Upper lobe of right lung (tissue), 1 donor: ENCODE measurements around the gene HS2ST1. TPM values are rescaled to one million over a fixed set of nuclear protein-coding genes. Genes with fewer than 3 reads are reported as not detected.

ENCODE experiments used
- ATAC-seq: fragments of 200-7000 bp; cut with Tn5 transposase; one replicate; pipeline ENCODE4 v1.9.1; 2020; ENCODE audit warnings: mild to moderate bottlenecking, moderate library complexity
- DNase-seq: peaks from one replicate; pipeline ENCODE4 v3.0.0-alpha.2; 2020
- H3K27ac ChIP-seq: fragments of 200-600 bp; one replicate; pipeline ENCODE4 v1.8.0; 2022
- H3K27me3 ChIP-seq: fragments of 200-600 bp; one replicate; pipeline ENCODE4 v1.8.0; 2022; ENCODE audit warnings: mild to moderate bottlenecking
- H3K36me3 ChIP-seq: fragments of 200-600 bp; one replicate; pipeline ENCODE4 v1.8.0; 2022
- H3K4me1 ChIP-seq: fragments of 200-600 bp; one replicate; pipeline ENCODE4 v1.8.0; 2022
- H3K4me3 ChIP-seq: fragments of 200-600 bp; one replicate; pipeline ENCODE4 v1.8.0; 2022; ENCODE audit warnings: mild to moderate bottlenecking
- H3K9me3 ChIP-seq: fragments of 200-600 bp; one replicate; pipeline ENCODE4 v1.8.0; 2022
- CTCF ChIP-seq: fragments of 200-600 bp; IDR thresholded peaks from one replicate; pipeline ENCODE4 v1.8.0; 2022; ENCODE audit warnings: antibody characterized with exemption
- intact Hi-C: fragments of 100-400 bp; cut with DNase I; formaldehyde crosslinking; loops from one replicate; pipeline ENCODE4 v1.11.0; 2022
- total RNA-seq: library from RNA; stranded (reverse); fragmentation: NEBNext Ultra II Directional; extraction: Animal tissue kit (Norgen Biotek cat#: 25700); gene quantifications from one replicate; pipeline ENCODE4 v1.2.1, GENCODE V29; 2021
- donor health status: DM: no; HTN: yes; CAD: no; lungs with severe emphysema.

Gene HS2ST1
- total RNA-seq, 1 donor from 2014 or later, result 19.9 TPM

GRCh38 chr1:86926883-86927282 lies 12.4 kb downstream of the HS2ST1 start:
- ATAC-seq (no peak), DNase-seq (no peak)
- Histone ChIP-seq H3K27ac (no peak overlapping the region), H3K4me3 (no peak overlapping the region), H3K4me1 (no peaks in the 10 kb centered on the region), H3K36me3 (no peaks in the 10 kb centered on the region), H3K9me3 (no peaks in the 10 kb centered on the region), H3K27me3 (no peaks in the 10 kb centered on the region)
- intact Hi-C loops, result no loop called here
- TF ChIP-seq CTCF, result no peak

- no peak overlapping the region for H3K27ac ChIP-seq
- no peak overlapping the region for H3K4me3 ChIP-seq
- no peak for TF ChIP-seq CTCF
- intact Hi-C loops, result no loop called here
- H3K36me3 ChIP-seq, result no peaks in the 10 kb centered on the region
- no peaks in the 10 kb centered on the region for H3K4me1 ChIP-seq
- no peaks in the 10 kb centered on the region for H3K27me3 ChIP-seq
- ATAC-seq (no peak), DNase-seq (no peak)
- H3K9me3 ChIP-seq, result no peaks in the 10 kb centered on the region
These were observed 14.4 kb downstream of the HS2ST1 start for GRCh38 chr1:86928819-86929218.

- no peak for DNase-seq
- H3K4me1 ChIP-seq, result no peaks in the 10 kb centered on the region
- intact Hi-C loops, result no loop called here
These were observed 18.6 kb downstream of the HS2ST1 start for GRCh38 chr1:86933051-86933450.

GRCh38 chr1:86933562-86934377 lies 19.3 kb downstream of the HS2ST1 start:
- TF ChIP-seq CTCF, result no peak
- Histone ChIP-seq H3K27ac (no peak overlapping the region), H3K36me3 (no peaks in the 10 kb centered on the region), H3K4me3 (no peak overlapping the region), H3K27me3 (no peaks in the 10 kb centered on the region), H3K4me1 (no peaks in the 10 kb centered on the region), H3K9me3 (no peaks in the 10 kb centered on the region)
- intact Hi-C loops, result no loop called here
- DNase-seq (no peak), ATAC-seq (no peak)

More at GRCh38 chr1:86933051-86933450, 18.6 kb downstream of the HS2ST1 start:
- H3K4me3 ChIP-seq, result no peak overlapping the region
- no peaks in the 10 kb centered on the region for H3K36me3 ChIP-seq
- no peak overlapping the region for H3K27ac ChIP-seq
- no peak for TF ChIP-seq CTCF
- no peaks in the 10 kb centered on the region for H3K9me3 ChIP-seq
- no peaks in the 10 kb centered on the region for H3K27me3 ChIP-seq
- ATAC-seq, result no peak

- Histone ChIP-seq H3K27ac (no peak overlapping the region), H3K4me3 (no peak overlapping the region), H3K27me3 (no peaks in the 10 kb centered on the region), H3K4me1 (peaks cover 5% of the 10 kb centered on the region), H3K9me3 (no peaks in the 10 kb centered on the region), H3K36me3 (no peaks in the 10 kb centered on the region)
- intact Hi-C loops, result no loop called here
- ATAC-seq, result no peak
- DNase-seq, result no peak
- no peak for TF ChIP-seq CTCF
These were observed 24.0 kb downstream of the HS2ST1 start for GRCh38 chr1:86938450-86938849.

- Histone ChIP-seq H3K27me3 (no peaks in the 10 kb centered on the region), H3K27ac (no peak overlapping the region), H3K4me1 (peaks cover 5% of the 10 kb centered on the region), H3K36me3 (no peaks in the 10 kb centered on the region), H3K4me3 (no peak overlapping the region), H3K9me3 (no peaks in the 10 kb centered on the region)
- DNase-seq (no peak), ATAC-seq (no peak)
- intact Hi-C loops, result no loop called here
- no peak for TF ChIP-seq CTCF
These were observed 24.4 kb downstream of the HS2ST1 start for GRCh38 chr1:86938855-86939254.
